GM18505 (cell line): ENCODE results near the gene GDPD3.

ENCODE experiments used
- ATAC-seq: cut with Tn5 transposase; IDR thresholded peaks from one replicate; pipeline ENCODE4 v1.9.1; 2021; ENCODE audit not compliant: unreplicated experiment
- POLR2A ChIP-seq: IDR thresholded peaks from 4 replicates; pipeline ENCODE4 v1.6.1; 2011; ENCODE audit warnings: borderline replicate concordance; ENCODE audit not compliant: insufficient read depth, insufficient read length; ENCODE audit errors: extremely low read depth

Gene GDPD3

GRCh38 chr16:30063278-30063892 is 50.0 kb downstream of the GDPD3 start:
- TF ChIP-seq POLR2A = no peak
- no peak for ATAC-seq

DNA sequence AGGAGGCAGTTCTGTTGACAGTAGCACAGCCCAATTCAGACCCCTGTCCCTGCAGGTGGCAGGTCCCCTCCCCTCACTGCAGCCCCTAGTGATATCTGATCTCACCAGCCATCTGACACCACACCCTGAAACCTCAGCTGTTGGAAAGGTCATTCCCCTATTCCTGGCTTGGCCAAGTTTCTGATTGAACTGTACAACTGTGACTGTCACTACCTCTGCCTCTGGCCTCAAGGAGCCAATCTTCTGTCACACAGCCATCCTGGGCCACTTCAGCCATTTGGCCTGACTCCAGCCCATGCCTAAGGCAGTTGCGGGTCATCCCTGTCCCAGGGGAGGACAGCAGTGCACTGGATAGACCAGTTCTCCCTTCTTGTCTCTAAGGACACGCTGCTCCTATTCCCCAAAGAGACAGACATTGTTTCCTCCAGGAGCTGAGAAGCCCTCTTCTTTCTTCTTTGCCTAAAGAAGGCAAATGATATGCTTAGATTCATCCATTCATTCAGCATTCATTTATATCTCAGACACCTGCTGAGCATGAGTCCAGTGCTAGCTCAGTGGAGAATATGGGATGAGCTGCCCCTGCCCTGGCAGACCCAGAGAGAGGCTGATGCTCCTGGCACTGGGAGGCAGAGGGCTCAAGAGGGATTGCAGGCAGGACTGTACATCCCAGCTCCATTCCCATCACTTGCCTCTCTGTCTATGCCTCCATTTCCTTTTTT is 52.3 kb downstream of the GDPD3 start:
- no peak for ATAC-seq
- no peak for TF ChIP-seq POLR2A

DNA sequence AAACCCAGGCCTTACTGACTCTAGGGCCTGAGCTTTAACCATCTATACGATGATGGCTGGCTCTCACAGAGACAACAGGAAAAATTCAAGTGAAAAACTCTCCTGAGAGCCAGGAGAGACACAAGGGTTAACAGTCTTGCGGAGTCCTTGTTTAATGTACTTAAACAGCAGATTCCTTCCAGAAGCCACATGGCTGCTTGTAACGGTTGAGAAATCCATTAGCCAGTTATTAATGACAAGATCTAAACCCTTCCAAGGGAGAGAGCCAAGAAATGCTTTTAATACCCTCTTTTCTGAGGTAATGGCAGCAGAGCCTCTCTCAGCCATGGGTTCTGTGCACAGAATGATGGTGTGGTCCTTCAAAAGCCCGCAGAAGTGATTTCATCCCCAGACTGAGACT is 53.0 kb downstream of the GDPD3 start:
- no peak for ATAC-seq

GRCh38 chr16:30054959-30055553 is 58.3 kb downstream of the GDPD3 start:
- no peak for ATAC-seq
- TF ChIP-seq POLR2A = no peak

More for the DNA sequence above, 53.0 kb downstream of the GDPD3 start:
- no peak for TF ChIP-seq POLR2A
